Posterior vena cava (tissue), 2 donors: ENCODE results near the gene DUSP28. TPM values are rescaled to one million over a fixed set of nuclear protein-coding genes. Genes with fewer than 3 reads are reported as not detected.

Experiments
- DNase-seq: peaks from one replicate; pipeline ENCODE4 v3.0.0-alpha.2; 2020; ENCODE audit warnings: low spot score
- intact Hi-C, 2 donors: fragments of 100-400 bp; cut with DNase I; formaldehyde crosslinking; loops; one replicate each; pipeline versions ENCODE4 v1.14.1 to v1.14.2; 2022 to 2023
- total RNA-seq, 2 donors: library from RNA; stranded (reverse); fragmentation: NEBNext Ultra II Directional; extraction: Animal tissue kit (Norgen Biotek cat#: 25700); gene quantifications; one replicate each; pipeline ENCODE4 v1.2.1, GENCODE V29; 2021
- donor health status: DM: yes; HTN: yes; CAD: no.
- donor health status: DM: yes; HTN: yes; CAD: no.

DUSP28 gene
- total RNA-seq, 2 donors from 2014 or later: 2.0 to 2.3 TPM

GRCh38 chr2:240593026-240593702, 33.0 kb downstream of the DUSP28 start:
- intact Hi-C loops: no loop called here
- DNase-seq: peak; percentile 67

- intact Hi-C loops: no loop called here
Observed at GRCh38 chr2:240593703-240594451, 33.7 kb downstream of the DUSP28 start.

DNA sequence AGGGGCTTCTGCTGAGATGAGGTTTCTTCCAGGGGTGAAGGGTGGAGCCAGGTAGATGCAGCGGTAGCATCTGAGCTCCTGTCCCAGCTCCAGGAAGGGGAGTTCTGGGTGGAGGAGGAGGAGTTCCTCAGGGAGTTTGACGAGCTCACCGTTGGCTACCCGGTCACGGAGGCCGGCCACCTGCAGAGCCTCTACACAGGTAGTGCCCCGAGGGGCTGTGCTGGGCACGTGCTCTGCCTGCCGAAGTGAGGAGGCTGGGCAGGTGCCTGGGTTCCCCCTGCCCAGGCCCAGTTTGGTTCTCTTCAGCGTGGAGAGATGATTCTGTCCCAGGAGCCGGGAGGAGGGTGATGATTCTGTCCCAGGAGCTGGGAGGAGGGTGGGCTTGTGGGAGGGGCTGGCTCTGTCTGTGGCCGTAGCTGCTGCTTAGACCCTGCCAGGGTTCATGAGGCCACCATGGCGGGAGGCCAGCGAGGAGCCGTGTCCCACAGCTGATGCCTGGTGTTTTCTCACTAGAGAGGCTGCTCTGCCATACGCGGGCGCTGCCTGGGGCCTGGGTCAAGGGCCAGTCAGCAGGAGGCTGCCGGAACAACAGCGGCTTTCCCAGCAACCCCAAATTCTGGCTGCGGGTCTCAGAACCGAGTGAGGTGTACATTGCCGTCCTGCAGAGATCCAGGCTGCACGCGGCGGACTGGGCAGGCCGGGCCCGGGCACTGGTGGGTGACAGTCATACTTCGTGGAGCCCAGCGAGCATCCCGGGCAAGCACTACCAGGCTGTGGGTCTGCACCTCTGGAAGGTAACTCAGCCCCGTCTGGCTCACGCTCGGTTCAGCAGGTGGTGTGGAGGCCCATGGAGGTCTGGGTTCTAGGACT, 34.6 kb downstream of the DUSP28 start:
- intact Hi-C loops: no loop called here
- DNase-seq: peak; percentile 74

More at GRCh38 chr2:240593703-240594451, 33.7 kb downstream of the DUSP28 start:
- DNase-seq: peak; percentile 75

- peak; percentile 76 for DNase-seq
- intact Hi-C loops: no loop called here
Observed at GRCh38 chr2:240595381-240596079, 35.4 kb downstream of the DUSP28 start.

DNA sequence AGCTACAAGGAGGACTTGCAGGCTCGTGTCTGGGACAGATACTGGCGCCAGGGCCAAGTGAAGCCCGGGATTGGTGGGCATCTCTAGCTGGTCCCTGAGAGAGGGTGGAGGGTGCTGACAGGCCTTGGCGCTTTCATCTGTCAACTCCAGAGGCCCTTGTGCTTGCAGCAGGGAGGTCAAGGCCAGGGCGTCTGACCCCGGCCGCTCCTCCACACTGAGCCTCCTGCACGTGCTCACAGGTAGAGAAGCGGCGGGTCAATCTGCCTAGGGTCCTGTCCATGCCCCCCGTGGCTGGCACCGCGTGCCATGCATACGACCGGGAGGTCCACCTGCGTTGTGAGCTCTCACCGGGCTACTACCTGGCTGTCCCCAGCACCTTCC, 35.9 kb downstream of the DUSP28 start:
- DNase-seq: peak; percentile 76
- intact Hi-C loops: no loop called here

DNA sequence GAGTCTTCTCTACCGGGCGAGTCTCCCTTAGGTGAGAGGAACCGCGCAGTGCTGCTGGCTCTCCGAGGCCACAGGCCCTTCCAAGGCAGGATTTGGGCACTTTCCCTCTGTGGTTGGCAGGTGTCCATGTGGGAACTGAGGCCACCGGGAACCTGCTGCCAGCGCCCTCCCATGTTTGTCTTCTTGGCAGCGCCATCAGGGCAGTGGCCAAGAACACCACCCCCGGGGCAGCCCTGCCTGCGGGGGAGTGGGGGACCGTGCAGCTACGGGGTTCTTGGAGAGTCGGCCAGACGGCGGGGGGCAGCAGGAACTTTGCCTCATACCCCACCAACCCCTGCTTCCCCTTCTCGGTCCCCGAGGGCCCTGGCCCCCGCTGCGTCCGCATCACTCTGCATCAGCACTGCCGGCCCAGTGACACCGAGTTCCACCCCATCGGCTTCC, 36.4 kb downstream of the DUSP28 start:
- intact Hi-C loops: no loop called here
- peak; percentile 81 for DNase-seq

GRCh38 chr2:240597054-240597418, 36.9 kb downstream of the DUSP28 start:
- DNase-seq: no peak
- intact Hi-C loops: no loop called here

DNA sequence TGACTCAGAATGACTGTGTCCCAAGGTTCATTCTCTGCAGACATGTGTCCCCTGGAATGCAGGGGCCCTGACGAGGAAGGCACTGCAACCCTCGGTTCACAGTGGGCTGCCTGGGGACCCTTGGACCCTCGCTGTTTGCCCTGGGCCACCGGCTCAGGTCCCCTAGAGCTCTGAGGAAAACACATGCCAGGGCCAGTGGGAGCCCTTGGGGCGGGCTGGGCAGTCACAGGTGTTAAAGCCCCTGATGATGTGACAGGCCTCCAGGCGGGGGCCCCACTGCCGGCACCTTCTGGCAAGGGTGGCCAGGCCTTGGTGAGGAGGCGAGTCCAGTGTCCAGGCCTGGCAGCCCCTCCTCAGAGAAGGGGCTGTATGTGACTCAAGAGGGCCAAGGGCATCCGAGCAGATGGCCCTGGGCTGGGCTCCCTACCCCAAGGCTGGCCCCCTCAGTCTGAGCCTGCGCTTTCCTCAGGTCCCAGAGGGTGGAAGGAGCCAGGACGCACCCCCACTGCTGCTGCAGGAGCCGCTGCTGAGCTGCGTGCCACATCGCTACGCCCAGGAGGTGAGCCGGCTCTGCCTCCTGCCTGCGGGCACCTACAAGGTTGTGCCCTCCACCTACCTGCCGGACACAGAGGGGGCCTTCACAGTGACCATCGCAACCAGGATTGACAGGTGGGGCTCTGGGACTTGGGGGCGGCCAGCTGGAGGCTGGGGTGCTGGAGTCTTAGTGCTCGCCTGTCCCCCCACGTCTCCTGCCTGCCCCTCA, 37.4 kb downstream of the DUSP28 start:
- intact Hi-C loops: no loop called here
- DNase-seq: peak; percentile 70

GRCh38 chr2:240598311-240598911, 38.3 kb downstream of the DUSP28 start:
- intact Hi-C loops: no loop called here
- peak; percentile 72 for DNase-seq

- peak; percentile 67 for DNase-seq
- intact Hi-C loops: no loop called here
Observed at GRCh38 chr2:240599141-240599583, 39.0 kb downstream of the DUSP28 start.

DNA sequence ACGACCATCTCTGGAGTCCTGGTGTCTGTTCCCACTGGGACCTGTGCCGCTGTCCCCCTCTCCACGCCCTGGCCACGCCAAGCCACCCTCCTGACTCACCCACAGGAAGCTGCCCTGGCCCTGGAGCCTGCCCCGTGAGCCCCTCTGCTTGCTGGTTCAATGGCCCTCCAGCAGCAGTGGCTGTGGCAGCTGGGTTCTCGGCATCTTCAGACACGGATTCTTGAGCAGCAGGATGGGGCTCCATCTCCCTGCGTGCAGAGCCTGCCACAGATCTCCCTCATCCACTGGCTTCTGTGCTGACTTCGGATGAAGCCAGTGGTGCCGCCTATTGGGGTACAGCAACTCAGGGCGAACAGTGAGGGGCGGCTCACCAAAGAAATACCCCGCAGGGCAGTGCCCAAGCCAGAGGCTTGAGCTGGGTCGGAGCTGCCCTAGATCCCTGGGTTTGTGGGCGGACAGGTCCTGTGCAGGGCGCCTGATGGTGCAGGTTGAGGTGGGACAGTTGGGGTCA, 40.3 kb downstream of the DUSP28 start:
- no peak for DNase-seq
- intact Hi-C loops: no loop called here

DNA sequence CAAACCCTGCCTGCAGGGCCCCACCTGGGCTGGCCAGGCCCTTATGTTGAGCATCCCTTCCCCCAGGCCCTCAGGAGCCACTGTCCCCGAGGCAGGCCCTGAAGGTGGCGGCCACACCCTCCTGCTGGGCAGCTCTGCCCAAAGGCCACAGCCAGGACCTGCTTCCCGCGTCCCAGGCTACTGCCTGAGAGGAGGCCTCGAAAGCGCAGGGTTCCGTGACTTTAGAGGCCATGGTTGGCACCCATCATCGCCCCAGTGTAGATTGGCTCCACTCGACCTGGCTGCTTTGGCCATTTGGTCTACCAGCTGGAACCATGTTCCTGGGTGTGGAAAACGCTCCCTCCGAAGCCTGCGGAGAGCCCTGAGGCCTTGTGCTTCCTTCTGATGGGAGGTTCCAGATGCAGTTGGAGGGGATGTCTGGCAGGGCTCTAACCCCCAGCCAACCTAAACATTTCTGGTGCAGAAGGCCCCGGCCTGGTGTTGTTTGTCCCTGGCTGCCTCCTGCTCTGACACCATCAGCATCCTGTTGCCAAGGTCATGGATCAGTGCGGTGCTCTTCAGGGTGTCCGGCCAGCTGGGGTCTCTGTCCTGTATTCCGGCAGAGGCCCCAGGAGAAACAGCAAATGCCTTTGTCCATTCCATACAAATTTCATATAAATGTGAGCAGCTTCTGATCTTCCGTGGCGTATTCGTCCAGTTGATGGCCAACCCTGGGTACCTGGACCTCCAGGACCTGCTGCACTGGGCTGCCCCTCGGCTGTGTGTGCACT, 41.1 kb downstream of the DUSP28 start:
- DNase-seq: no peak

DNA sequence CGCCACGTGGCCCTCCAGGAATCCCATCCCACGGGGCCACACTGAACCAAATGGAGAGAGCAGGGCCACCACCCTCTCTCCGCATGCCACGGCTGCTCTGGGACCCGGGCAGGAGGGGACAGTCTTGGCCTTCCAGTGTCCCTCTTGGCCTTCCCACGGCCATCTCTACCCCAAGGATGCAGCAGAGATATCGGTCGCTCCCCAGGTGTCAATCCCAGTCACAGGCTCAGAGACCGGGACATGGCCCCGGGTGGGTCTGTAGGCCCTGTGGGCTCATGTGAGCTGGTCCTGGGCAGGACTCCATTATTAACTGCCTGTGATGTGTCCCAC, 41.6 kb downstream of the DUSP28 start:
- intact Hi-C loops: no loop called here
- peak; percentile 79 for DNase-seq

More for the DNA sequence above, 41.1 kb downstream of the DUSP28 start:
- intact Hi-C loops: no loop called here

DNA sequence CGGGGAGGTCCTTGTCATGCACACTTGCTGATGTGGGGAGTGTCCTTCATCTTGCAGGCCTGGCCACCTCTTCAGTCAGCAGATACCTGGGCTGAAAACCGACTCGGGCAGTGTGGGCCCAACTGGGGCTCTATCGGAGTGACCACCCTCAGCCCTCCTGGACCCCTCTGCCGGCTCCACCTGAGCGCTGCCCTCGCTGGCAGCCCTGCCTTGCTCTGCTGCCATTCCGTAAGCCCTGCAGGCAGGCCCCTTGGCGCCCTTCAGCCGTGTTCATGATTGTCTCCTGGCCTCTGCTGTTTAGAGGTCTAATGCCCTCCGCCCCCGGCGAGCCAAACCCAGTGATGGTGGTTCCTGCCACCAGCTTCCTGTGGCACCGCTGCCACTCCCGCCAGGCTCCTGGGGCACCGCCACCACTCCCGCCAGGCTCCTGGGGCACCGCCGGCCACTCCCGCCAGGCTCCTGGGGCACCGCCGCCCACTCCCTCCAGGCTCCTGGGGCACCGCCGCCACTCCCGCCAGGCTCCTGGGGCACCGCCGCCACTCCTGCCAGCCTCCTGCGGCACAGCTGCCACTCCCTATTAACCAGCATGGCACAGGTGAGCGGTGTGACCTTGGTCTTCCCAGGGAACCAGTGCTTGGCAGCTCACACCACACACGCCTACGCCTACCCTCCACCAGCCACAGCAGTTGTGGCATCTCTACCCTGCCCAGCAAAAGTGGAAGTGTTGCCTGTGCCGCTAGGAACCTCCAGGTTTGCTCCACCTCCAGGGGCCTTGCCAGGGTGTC, 42.3 kb downstream of the DUSP28 start:
- peak; percentile 66 for DNase-seq

DNA sequence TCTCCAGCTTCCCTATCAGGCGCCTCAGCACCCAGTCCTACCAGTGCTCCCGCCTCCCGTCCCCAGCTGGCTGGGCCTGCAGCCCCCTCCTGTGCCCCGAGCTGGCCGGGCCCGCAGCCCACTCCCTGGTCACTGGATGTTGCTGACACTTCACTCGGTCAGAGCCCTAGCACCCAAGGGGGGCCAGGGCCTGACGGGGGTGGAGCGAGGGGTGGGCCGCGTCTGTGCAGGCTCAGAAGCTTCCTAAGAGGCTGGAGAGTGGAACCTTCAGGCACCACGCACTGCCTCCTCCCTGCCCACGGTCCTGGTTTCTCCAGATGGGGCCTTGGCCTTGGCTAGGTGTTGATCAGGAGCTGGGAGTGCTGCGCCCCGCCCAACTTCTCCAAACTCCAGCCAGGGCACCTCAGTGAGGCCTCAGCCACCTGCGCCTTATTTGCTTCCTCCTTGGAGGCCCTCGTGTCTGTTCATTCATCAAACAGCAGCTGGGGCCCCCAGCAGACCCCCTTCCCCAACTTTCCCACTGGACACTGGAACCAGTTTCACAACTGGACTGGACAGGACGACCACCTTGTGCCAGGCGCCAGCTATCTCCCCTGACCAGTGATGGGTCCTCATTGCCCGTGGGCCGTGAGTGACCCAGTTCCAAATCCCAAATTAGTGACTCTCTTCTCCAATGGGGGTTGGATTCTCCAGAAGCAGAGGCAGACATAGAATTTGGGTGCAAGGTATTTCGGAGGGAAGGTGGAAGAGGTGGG, 43.1 kb downstream of the DUSP28 start:
- DNase-seq: no peak
- intact Hi-C loops: no loop called here

More for the DNA sequence above, 42.3 kb downstream of the DUSP28 start:
- intact Hi-C loops: no loop called here

DNA sequence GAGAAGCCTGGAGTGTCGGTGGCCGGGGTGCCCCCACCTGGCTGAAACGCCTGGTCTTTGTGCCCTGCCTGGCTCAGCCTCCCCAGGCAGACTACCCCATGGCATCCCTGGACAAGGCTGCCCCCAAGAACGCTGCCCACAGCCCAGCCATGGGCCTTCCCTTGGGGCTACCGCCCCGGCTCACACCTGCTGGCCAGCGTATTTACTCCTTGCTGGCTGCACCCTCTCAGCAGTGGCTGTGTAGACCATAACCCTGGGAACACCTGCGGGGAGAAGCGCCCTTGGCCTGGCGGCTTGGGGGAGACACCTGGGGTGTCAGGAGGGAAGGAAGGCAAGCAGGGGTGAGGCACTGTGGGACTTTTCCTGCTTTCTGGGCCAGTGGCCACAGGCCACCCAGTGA, 43.7 kb downstream of the DUSP28 start:
- peak; percentile 83 for DNase-seq

More for the DNA sequence above, 43.7 kb downstream of the DUSP28 start:
- intact Hi-C loops: no loop called here
